Stimulated activated CD8-positive, alpha-beta memory T cell treated with anti-CD3 and anti-CD28 coated beads, Interleukin-7, amount 100 ng/mL, for 24 hours (primary cell): Measurements from ENCODE around the gene DAO.
"Not testable (repeated sequence)": the region's sequence is repeated elsewhere in the genome, so short reads cannot be mapped to it uniquely, and the experiment has no call there.

ENCODE experiments used
- DNase-seq: peaks from one replicate; pipeline ENCODE4 v3.0.0-alpha.2; 2020; ENCODE audit warnings: low read depth

DAO gene

GRCh38 chr12:108850854-108851573 lies 28.9 kb upstream of the DAO start:
- no peak for DNase-seq

GRCh38 chr12:108852674-108853309 lies 27.1 kb upstream of the DAO start:
- DNase-seq, result no peak

- DNase-seq, result no peak
These were observed 26.5 kb upstream of the DAO start for GRCh38 chr12:108853426-108853825.

- no peak for DNase-seq
These were observed 25.9 kb upstream of the DAO start for GRCh38 chr12:108853981-108854446.

- no peak for DNase-seq
These were observed 25.2 kb upstream of the DAO start for GRCh38 chr12:108854451-108855283.

GRCh38 chr12:108855284-108856169 lies 24.4 kb upstream of the DAO start:
- DNase-seq, result no peak

- DNase-seq, result no peak
These were observed 23.8 kb upstream of the DAO start for GRCh38 chr12:108856170-108856427.

- DNase-seq, result peak; percentile 11
These were observed 23.3 kb upstream of the DAO start for GRCh38 chr12:108856428-108857157.

- no peak for DNase-seq
These were observed 22.8 kb upstream of the DAO start for GRCh38 chr12:108857158-108857407.

- no peak for DNase-seq
These were observed 21.4 kb upstream of the DAO start for GRCh38 chr12:108858311-108859074.

GRCh38 chr12:108859141-108859922 lies 20.6 kb upstream of the DAO start:
- DNase-seq, result not testable (repeated sequence)

GRCh38 chr12:108859923-108860291 lies 20.0 kb upstream of the DAO start:
- DNase-seq, result no peak

- no peak for DNase-seq
These were observed 19.4 kb upstream of the DAO start for GRCh38 chr12:108860443-108860842.

- no peak for DNase-seq
These were observed 17.9 kb upstream of the DAO start for GRCh38 chr12:108861878-108862587.

- no peak for DNase-seq
These were observed 17.3 kb upstream of the DAO start for GRCh38 chr12:108862588-108862959.

GRCh38 chr12:108865169-108865568 lies 14.7 kb upstream of the DAO start:
- DNase-seq, result no peak

GRCh38 chr12:108866083-108866482 lies 13.8 kb upstream of the DAO start:
- not testable (repeated sequence) for DNase-seq

- no peak for DNase-seq
These were observed 11.1 kb upstream of the DAO start for GRCh38 chr12:108868781-108869180.

- DNase-seq, result no peak
These were observed 4.6 kb upstream of the DAO start for GRCh38 chr12:108875280-108875679.
